HepG2 (cell line): ENCODE results near the gene ZNF83. TPM values are rescaled to one million over a fixed set of nuclear protein-coding genes. Genes with fewer than 3 reads are reported as not detected.

Experiments used
- ATAC-seq: fragments of 200-7000 bp; cut with Tn5 transposase; 3 replicates; pipeline ENCODE4 v1.9.1; 2020; ENCODE audit warnings: mild to moderate bottlenecking, moderate library complexity
- BruUV-seq: library from RNA; stranded (reverse); fragments of 400-500 nt; replicated peaks from 2 replicates; lab custom pipeline; 2021; lab: Mats Ljungman, UMichigan
- CTCF ChIA-PET: fragments of 300-600 bp; formaldehyde crosslinking; extraction: SDS; loops from one replicate; lab custom pipeline; 2021; ENCODE audit warnings: low total read pairs, inconsistent platforms, low intra/inter-chr PET ratio; lab: Yijun Ruan, JAX
- POLR2A ChIA-PET: fragments of 350-600 bp; sonication (Branson Sonifier 250); formaldehyde crosslinking; loops from one replicate; lab custom pipeline; 2020; ENCODE audit warnings: antibody characterized with exemption, inconsistent platforms; lab: Yijun Ruan, JAX
- DNase-seq: peaks from one replicate; pipeline ENCODE4 v3.0.0-alpha.2; 2015; ENCODE audit warnings: low spot score
- FAIRE-seq: peaks from 3 replicates; lab custom pipeline; 2011; peaks lifted over from hg19 to GRCh38; lab: Jason Lieb, UNC
- H2AFZ ChIP-seq: one replicate; pipeline ENCODE4 v1.6.1; 2011; ENCODE audit warnings: low read length, inconsistent platforms
- H3K27ac ChIP-seq: fragments of 300-600 bp; 3 replicates; pipeline ENCODE4 v1.8.0; 2011; ENCODE audit warnings: mixed run types, mild to moderate bottlenecking, mixed read lengths, low read length, inconsistent platforms; ENCODE audit not compliant: insufficient read depth; ENCODE audit errors: extremely low read length
- H3K27me3 ChIP-seq, 2 experiments: fragments of 200-600 bp in 1 of 2; 2 replicates in 1 of 2; 3 replicates in 1 of 2; pipeline versions ENCODE4 v1.6.0 to v1.8.0; 2011; ENCODE audit warnings: low read length in 2 of 2, mild to moderate bottlenecking in 2 of 2, moderate library complexity in 2 of 2, inconsistent platforms in 1 of 2; ENCODE audit not compliant: insufficient read depth in 2 of 2, control insufficient read depth in 1 of 2
- H3K36me3 ChIP-seq, 2 experiments: fragments of 200-600 bp in 1 of 2; replicated peaks in 1 of 2; 2 replicates in 1 of 2; 3 replicates in 1 of 2; pipeline versions ENCODE4 v1.5.1 to v1.8.0; 2011; ENCODE audit warnings: low read length in 2 of 2, inconsistent platforms in 1 of 2; ENCODE audit not compliant: insufficient read depth in 2 of 2, control insufficient read depth in 1 of 2
- H3K4me1 ChIP-seq: 2 replicates; pipeline ENCODE4 v1.5.1; 2012; ENCODE audit warnings: low read length, inconsistent platforms; ENCODE audit not compliant: insufficient read depth
- H3K4me2 ChIP-seq: 2 replicates; pipeline ENCODE4 v1.6.0; 2011; ENCODE audit warnings: low read depth, low read length, inconsistent platforms
- H3K4me3 ChIP-seq, 3 experiments: fragments of 200-600 bp in 1 of 3; sonication (generic), shearing (Covaris generic) in 1 of 3; replicated peaks in 1 of 3; 2 replicates each; pipeline ENCODE4 v1.5.1; 2011 to 2016; ENCODE audit warnings: low read length in 3 of 3, inconsistent platforms in 2 of 3, low read depth in 2 of 3, mild to moderate bottlenecking in 2 of 3, control low read depth in 1 of 3, mixed read lengths in 1 of 3; ENCODE audit not compliant: insufficient read depth in 1 of 3
- H3K79me2 ChIP-seq: one replicate; pipeline ENCODE4 v1.6.1; 2011; ENCODE audit warnings: low read length, inconsistent platforms; ENCODE audit not compliant: insufficient read depth
- H3K9ac ChIP-seq: 2 replicates; pipeline ENCODE4 v1.6.0; 2011; ENCODE audit warnings: mild to moderate bottlenecking, low read depth, low read length, inconsistent platforms; ENCODE audit not compliant: insufficient read depth
- H3K9me3 ChIP-seq: 2 replicates; pipeline ENCODE4 v1.5.1; 2012; ENCODE audit warnings: mild to moderate bottlenecking, low read length
- H4K20me1 ChIP-seq: 2 replicates; pipeline ENCODE4 v1.6.0; 2011; ENCODE audit warnings: inconsistent platforms, mild to moderate bottlenecking, low read length, moderate library complexity; ENCODE audit not compliant: insufficient read depth
- BCL6 ChIP-seq: IDR thresholded peaks from 2 replicates; pipeline ENCODE4 v1.6.1; 2016; ENCODE audit warnings: missing genetic modification reagents, missing compliant biosample characterization
- MLXIP ChIP-seq: sonication (generic); formaldehyde crosslinking; IDR thresholded peaks from 2 replicates; pipeline ENCODE4 v1.9.0; 2021; ENCODE audit warnings: missing genetic modification reagents, borderline replicate concordance
- NONO ChIP-seq, 2 experiments: fragments of 450-650 bp in 1 of 2; sonication (generic) in 1 of 2; formaldehyde crosslinking in 1 of 2; IDR thresholded peaks in 1 of 2; conservative IDR thresholded peaks in 1 of 2; 2 replicates each; pipeline versions ENCODE4 v1.6.1 to v1.8.0; 2017 to 2022; ENCODE audit warnings: mild to moderate bottlenecking in 1 of 2, missing genetic modification reagents in 1 of 2, moderate library complexity in 1 of 2
- RBM22 ChIP-seq: fragments of 200-400 bp; formaldehyde crosslinking; optimal IDR thresholded peaks from 2 replicates; pipeline ENCODE3; 2017; ENCODE audit warnings: mild to moderate bottlenecking, low read length, moderate library complexity
- SIX1 ChIP-seq: sonication (generic); formaldehyde crosslinking; IDR thresholded peaks from 2 replicates; pipeline ENCODE4 v1.4.0; 2020; ENCODE audit warnings: missing genetic modification reagents, borderline replicate concordance
- SMYD3 ChIP-seq: sonication (generic); formaldehyde crosslinking; IDR thresholded peaks from 2 replicates; pipeline ENCODE4 v1.8.1; 2023; ENCODE audit warnings: mild to moderate bottlenecking, missing genetic modification reagents
- TBX3 ChIP-seq: fragments of 450-650 bp; IDR thresholded peaks from 2 replicates; pipeline ENCODE4 v1.6.1; 2017; ENCODE audit warnings: antibody characterized with exemption, mild to moderate bottlenecking, inconsistent platforms, borderline replicate concordance
- THAP11 ChIP-seq: IDR thresholded peaks from 2 replicates; pipeline ENCODE4 v1.6.1; 2016; ENCODE audit warnings: missing biosample characterization, missing genetic modification reagents
- ZC3H13 ChIP-seq: sonication (generic); formaldehyde crosslinking; IDR thresholded peaks from 2 replicates; pipeline ENCODE4 v1.8.1; 2023; ENCODE audit warnings: mild to moderate bottlenecking, missing genetic modification reagents, moderate library complexity
- ZSCAN29 ChIP-seq: sonication (generic); formaldehyde crosslinking; conservative IDR thresholded peaks from 2 replicates; pipeline ENCODE4 v1.4.0; 2020; ENCODE audit warnings: mild to moderate bottlenecking, missing genetic modification reagents
- WGBS: methylation state at CpG from one replicate; pipeline ENCODE4 v1.1.6; 2017; ENCODE audit warnings: low lambda C conversion rate; 5-methylcytosine and 5-hydroxymethylcytosine counted together
- in situ Hi-C: cut with HindIII; loops from 2 replicates; pipeline ENCODE4 v1.10.0; 2017; ENCODE audit warnings: low pct_unique_long_range_greater_than_20kb; ENCODE audit not compliant: extremely low pct_ligation_motif_present
- intact Hi-C: fragments of 100-400 bp; cut with micrococcal nuclease; formaldehyde crosslinking; loops from one replicate; pipeline ENCODE4 v1.10.0; 2022; ENCODE audit not compliant: unreplicated experiment
- polyA plus RNA-seq, 8 experiments: library from polyadenylated mRNA; depleted of rRNA in 3 of 8; stranded (reverse) in 7 of 8; unstranded in 1 of 8; fragments of >200 nt; fragmentation: Illumina TruSeq in 4 of 8; extraction: Trizol in 4 of 8; gene quantifications; 2 replicates each; pipeline versions ENCODE4 v1.2.1 to v1.2.3, GENCODE V29; 2011 to 2016; ENCODE audit warnings: low read depth in 4 of 8, missing spikeins in 1 of 8, mixed read lengths in 1 of 8; ENCODE audit not compliant: insufficient read depth in 1 of 8
- total RNA-seq, 5 experiments: library from RNA; depleted of rRNA; stranded (reverse); fragments of >200 nt; fragmentation: Illumina TruSeq; extraction: Trizol; gene quantifications; 2 replicates each; pipeline ENCODE4 v1.2.3, GENCODE V29; 2016; ENCODE audit warnings: low read depth in 1 of 5

The ZNF83 gene
- total and polyA plus RNA-seq, 2 of the 13 experiments (the other 11 are each of a cell fraction or from before 2014, with no cell fraction given), result 20.4 to 44.5 TPM

- Histone ChIP-seq H2AFZ (no peak overlapping the region), H3K36me3 (peaks cover 0 to 5% of the 10 kb centered on the region in 2 experiments; a peak in 1 of 5 replicates), H3K27me3 (no peaks in the 10 kb centered on the region), H3K9me3 (peaks cover 35% of the 10 kb centered on the region; the same call in 1 of the 2 replicates), H4K20me1 (no peaks in the 10 kb centered on the region), H3K4me3 (no peak overlapping the region), H3K79me2 (no peaks in the 10 kb centered on the region), H3K27ac (no peak overlapping the region), H3K9ac (no peak overlapping the region), H3K4me2 (no peak overlapping the region), H3K4me1 (no peaks in the 10 kb centered on the region)
- ATAC-seq, result no peak
- no TSS peak for BruUV-seq
- in situ Hi-C loops, result no loop called here
- WGBS, result 58% methylated on average over 4 of the region's 4 CpGs
- no peak for FAIRE-seq
- POLR2A ChIA-PET, result no interaction called here
- CTCF ChIA-PET, result no interaction called here
- TF ChIP-seq SIX1, result no peak
- TF ChIP-seq SMYD3 (CRISPR knock-in tag), result no peak
- TF ChIP-seq THAP11, result no peak
- TF ChIP-seq MLXIP (CRISPR knock-in tag), result no peak
- TF ChIP-seq TBX3, result no peak
- TF ChIP-seq RBM22, result no peak
- TF ChIP-seq ZC3H13 (CRISPR knock-in tag), result no peak
- TF ChIP-seq BCL6, result no peak
- TF ChIP-seq ZSCAN29 (CRISPR knock-in tag), result no peak
- TF ChIP-seq NONO (IDR thresholded peaks at IDR 0.05), result no peak
- no peak for TF ChIP-seq NONO (CRISPR knock-in tag; conservative IDR thresholded peaks at IDR 0.05)
- intact Hi-C loops, result no loop called here
- DNase-seq, result no peak
Measured at GRCh38 chr19:52665027-52665426, 26.9 kb upstream of the ZNF83 start.
